ENCODE data around the gene KLF3.
A peak's percentile ranks its signal among the peaks of the same experiment; 100 is the strongest.

Gene KLF3

GRCh38 chr4:38698176-38698575, 34.2 kb downstream of the KLF3 start:
- no peak for DNase-seq (ENCODE audit: low read depth)

GRCh38 chr4:38699112-38699511, 35.1 kb downstream of the KLF3 start:
- no peak for DNase-seq (ENCODE audit: low read depth)

- no peak for DNase-seq (ENCODE audit: low read depth)
Observed at GRCh38 chr4:38703635-38704034, 39.6 kb downstream of the KLF3 start.

- DNase-seq (ENCODE audit: low read depth), result no peak
Observed at GRCh38 chr4:38704622-38705154, 40.7 kb downstream of the KLF3 start.

- no peak for DNase-seq (ENCODE audit: low read depth)
Observed at GRCh38 chr4:38706301-38706700, 42.3 kb downstream of the KLF3 start.

GRCh38 chr4:38710053-38710452, 46.1 kb downstream of the KLF3 start:
- no peak for DNase-seq (ENCODE audit: low read depth)

GRCh38 chr4:38711066-38711465, 47.1 kb downstream of the KLF3 start:
- DNase-seq (ENCODE audit: low read depth), result no peak

- DNase-seq (ENCODE audit: low read depth), result peak; percentile 24
Observed at GRCh38 chr4:38715050-38715449, 51.1 kb downstream of the KLF3 start.

GRCh38 chr4:38716256-38716655, 52.3 kb downstream of the KLF3 start:
- DNase-seq (ENCODE audit: low read depth), result no peak

- no peak for DNase-seq (ENCODE audit: low read depth)
Observed at GRCh38 chr4:38717604-38718003, 53.6 kb downstream of the KLF3 start.

- DNase-seq (ENCODE audit: low read depth), result no peak
Observed at GRCh38 chr4:38723114-38723513, 59.1 kb downstream of the KLF3 start.

- DNase-seq (ENCODE audit: low read depth), result no peak
Observed at GRCh38 chr4:38723726-38724474, 59.9 kb downstream of the KLF3 start.

- no peak for DNase-seq (ENCODE audit: low read depth)
Observed at GRCh38 chr4:38724475-38724808, 60.4 kb downstream of the KLF3 start.

- no peak for DNase-seq (ENCODE audit: low read depth)
Observed at GRCh38 chr4:38728631-38729141, 64.7 kb downstream of the KLF3 start.

GRCh38 chr4:38730493-38730829, 66.5 kb downstream of the KLF3 start:
- DNase-seq (ENCODE audit: low read depth), result no peak

- peak; percentile 66 for DNase-seq (ENCODE audit: low read depth)
Observed at GRCh38 chr4:38730830-38731646, 67.0 kb downstream of the KLF3 start.

- DNase-seq (ENCODE audit: low read depth), result no peak
Observed at GRCh38 chr4:38733663-38734062, 69.7 kb downstream of the KLF3 start.

- DNase-seq (ENCODE audit: low read depth), result no peak
Observed at GRCh38 chr4:38734446-38734845, 70.4 kb downstream of the KLF3 start.

- no peak for DNase-seq (ENCODE audit: low read depth)
Observed at GRCh38 chr4:38734911-38735310, 70.9 kb downstream of the KLF3 start.

- DNase-seq (ENCODE audit: low read depth), result no peak
Observed at GRCh38 chr4:38735870-38736269, 71.9 kb downstream of the KLF3 start.

- no peak for DNase-seq (ENCODE audit: low read depth)
Observed at GRCh38 chr4:38738940-38739803, 75.2 kb downstream of the KLF3 start.

- DNase-seq (ENCODE audit: low read depth), result no peak
Observed at GRCh38 chr4:38740303-38740702, 76.3 kb downstream of the KLF3 start.
